Stimulated activated CD8-positive, alpha-beta memory T cell treated with anti-CD3 and anti-CD28 coated beads, Interleukin-4, amount 100 ng/mL, for 1 hour (primary cell): ENCODE results near the gene EML3.
"Not testable (repeated sequence)": the region's sequence is repeated elsewhere in the genome, so short reads cannot be mapped to it uniquely, and the experiment has no call there.

Source experiments
- DNase-seq, 2 donors: peaks; one replicate each; pipeline ENCODE4 v3.0.0-alpha.2; 2020; ENCODE audit warnings: low read depth in 2 of 2, low spot score in 1 of 2

The EML3 gene

GRCh38 chr11:62612366-62613290, at the start of gene EML3, which contains the start of gene ROM1:
Gene EML3 (minus strand): TSS chr11:62612775. CDS start chr11:62612457, 318 bp downstream.
Gene ROM1 (plus strand): TSS chr11:62613257. CDS start chr11:62613282, 25 bp downstream.
- DNase-seq, result peak; percentile 76 to 77

- no peak for DNase-seq
Observed at GRCh38 chr11:62656796-62657429, 44.3 kb upstream of the EML3 start.

GRCh38 chr11:62654297-62654696, 41.7 kb upstream of the EML3 start:
- DNase-seq, result no peak

GRCh38 chr11:62652161-62653006, 39.8 kb upstream of the EML3 start:
- DNase-seq, result no peak

- not testable (repeated sequence) for DNase-seq
Observed at GRCh38 chr11:62650283-62650682, 37.7 kb upstream of the EML3 start.

- DNase-seq, result no peak
Observed at GRCh38 chr11:62649486-62649885, 36.9 kb upstream of the EML3 start.

GRCh38 chr11:62648967-62649364, 36.4 kb upstream of the EML3 start:
- no peak for DNase-seq

- no peak for DNase-seq
Observed at GRCh38 chr11:62648185-62648966, 35.8 kb upstream of the EML3 start.

- no peak for DNase-seq
Observed at GRCh38 chr11:62647609-62648005, 35.0 kb upstream of the EML3 start.

GRCh38 chr11:62646825-62647608, 34.4 kb upstream of the EML3 start:
- DNase-seq, result no peak

- peak; percentile 99 for DNase-seq
Observed at GRCh38 chr11:62645946-62646824, 33.6 kb upstream of the EML3 start, which contains the start of gene GANAB. Gene GANAB (minus strand): TSS chr11:62646613. CDS start chr11:62646599, 14 bp downstream.

GRCh38 chr11:62645671-62645945, 33.0 kb upstream of the EML3 start:
- no peak for DNase-seq

- DNase-seq, result no peak
Observed at GRCh38 chr11:62644220-62644619, 31.6 kb upstream of the EML3 start.

GRCh38 chr11:62632492-62632891, 19.9 kb upstream of the EML3 start:
- no peak for DNase-seq

- DNase-seq, result no peak
Observed at GRCh38 chr11:62627713-62628112, 15.1 kb upstream of the EML3 start.

- DNase-seq, result no peak
Observed at GRCh38 chr11:62622476-62623089, 10.0 kb upstream of the EML3 start.

GRCh38 chr11:62621567-62622470, 9.2 kb upstream of the EML3 start, which contains the start of gene B3GAT3:
Gene B3GAT3 (minus strand): TSS chr11:62621986. CDS start chr11:62621947, 39 bp downstream.
- peak; percentile 94 to 95 for DNase-seq
